Left lung (tissue), 10 donors: Measurements from ENCODE around the gene DCBLD1. TPM values are rescaled to one million over a fixed set of nuclear protein-coding genes. Genes with fewer than 3 reads are reported as not detected.
A peak's percentile ranks its signal among the peaks of the same experiment; 100 is the strongest.

ENCODE experiments used
- ATAC-seq: fragments of 200-7000 bp; cut with Tn5 transposase; one replicate; pipeline ENCODE4 v1.9.1; 2020; ENCODE audit warnings: moderate library complexity
- DNase-seq, 4 donors: peaks; one replicate each; pipeline ENCODE4 v3.0.0-alpha.2; 2013 to 2020
- H3K27ac ChIP-seq, 2 donors: fragments of 200-600 bp; sonication (generic) in 1 of 2; one replicate each; pipeline versions ENCODE4 v1.5.0 to v1.8.0; 2020 to 2021
- H3K27me3 ChIP-seq, 2 donors: fragments of 200-600 bp; sonication (generic) in 1 of 2; one replicate each; pipeline versions ENCODE4 v1.5.0 to v1.8.0; 2020 to 2021
- H3K36me3 ChIP-seq, 2 donors: fragments of 200-600 bp; sonication (generic) in 1 of 2; one replicate each; pipeline versions ENCODE4 v1.5.0 to v1.8.0; 2020 to 2021
- H3K4me1 ChIP-seq, 2 donors: fragments of 200-600 bp; one replicate each; pipeline ENCODE4 v1.8.0; 2021
- H3K4me3 ChIP-seq, 2 donors: fragments of 200-600 bp; sonication (generic) in 1 of 2; one replicate each; pipeline versions ENCODE4 v1.5.0 to v1.8.0; 2020 to 2021; ENCODE audit warnings: mild to moderate bottlenecking in 1 of 2
- H3K9me3 ChIP-seq, 2 donors: fragments of 200-600 bp; sonication (generic) in 1 of 2; one replicate each; pipeline versions ENCODE4 v1.5.0 to v1.8.0; 2020 to 2021
- CTCF ChIP-seq, 2 donors: fragments of 200-600 bp; sonication (generic) in 1 of 2; IDR thresholded peaks; one replicate each; pipeline versions ENCODE4 v1.5.0 to v1.8.0; 2021; ENCODE audit warnings: antibody characterized with exemption in 2 of 2
- intact Hi-C, 2 donors: fragments of 100-400 bp; cut with DNase I; formaldehyde crosslinking; loops; one replicate each; pipeline versions ENCODE4 v1.11.2 to v1.14.2; 2022
- polyA plus RNA-seq, 6 donors: library from polyadenylated mRNA; unstranded; fragments of 120-200 nt; gene quantifications; one replicate each; pipeline ENCODE4 v1.2.1, GENCODE V29; 2013; ENCODE audit not compliant: insufficient read length in 6 of 6
- total RNA-seq, 2 donors: library from RNA; stranded (reverse); fragmentation: NEBNext Ultra II Directional; extraction: Animal tissue kit (Norgen Biotek cat#: 25700); gene quantifications; one replicate each; pipeline ENCODE4 v1.2.1, GENCODE V29; 2021
- donor health status: DM: no; HTN: yes; CAD: no.
- donor health status: DM: no; HTN: no; CAD: no.

Gene DCBLD1
- total and polyA plus RNA-seq, 8 donors: 20.8 to 55.8 (median 35.8) TPM

- ATAC-seq: no peak
- Histone ChIP-seq H3K27me3 (no peaks in the 10 kb centered on the region), H3K4me3 (no peak overlapping the region), H3K36me3 (peaks cover 0 to 7% of the 10 kb centered on the region in 2 donors), H3K9me3 (no peaks in the 10 kb centered on the region), H3K4me1 (peaks cover 0 to 20% of the 10 kb centered on the region in 2 donors), H3K27ac (no peak overlapping the region)
- intact Hi-C loops: no loop called here
- no peak for TF ChIP-seq CTCF (IDR thresholded peaks at IDR 0.05)
- DNase-seq: peak in 2 of 4 donors; percentile 60
These were observed 24.4 kb downstream of the DCBLD1 start for GRCh38 chr6:117506907-117507306.

- H3K4me1 ChIP-seq: peaks cover 0 to 20% of the 10 kb centered on the region in 2 donors
- H3K27me3 ChIP-seq: no peaks in the 10 kb centered on the region
- H3K36me3 ChIP-seq: peaks cover 0 to 7% of the 10 kb centered on the region in 2 donors
- no peaks in the 10 kb centered on the region for H3K9me3 ChIP-seq
- no peak overlapping the region for H3K4me3 ChIP-seq
- H3K27ac ChIP-seq: no peak overlapping the region
- intact Hi-C loops: no loop called here
- no peak for DNase-seq
- TF ChIP-seq CTCF (IDR thresholded peaks at IDR 0.05): no peak
- ATAC-seq: no peak
These were observed 26.0 kb downstream of the DCBLD1 start for GRCh38 chr6:117508450-117508971.

- intact Hi-C loops: no loop called here
- TF ChIP-seq CTCF (IDR thresholded peaks at IDR 0.05): no peak
- H3K4me1 ChIP-seq: peaks cover 0 to 17% of the 10 kb centered on the region in 2 donors
- ATAC-seq (no peak), DNase-seq (no peak)
- no peaks in the 10 kb centered on the region for H3K27me3 ChIP-seq
- H3K4me3 ChIP-seq: no peak overlapping the region
- H3K9me3 ChIP-seq: no peaks in the 10 kb centered on the region
- peaks cover 0 to 5% of the 10 kb centered on the region in 2 donors for H3K36me3 ChIP-seq
- H3K27ac ChIP-seq: no peak overlapping the region
These were observed 26.5 kb downstream of the DCBLD1 start for GRCh38 chr6:117509021-117509420.

- peaks cover 0 to 12% of the 10 kb centered on the region in 2 donors for H3K4me1 ChIP-seq
- no peak overlapping the region for H3K27ac ChIP-seq
These were observed 29.8 kb downstream of the DCBLD1 start for GRCh38 chr6:117512056-117512828.

More at GRCh38 chr6:117512056-117512828, 29.8 kb downstream of the DCBLD1 start:
- Histone ChIP-seq H3K4me3 (no peak overlapping the region), H3K36me3 (peaks cover 0 to 2% of the 10 kb centered on the region in 2 donors), H3K9me3 (no peaks in the 10 kb centered on the region), H3K27me3 (no peaks in the 10 kb centered on the region)
- ATAC-seq (peak; percentile 23), DNase-seq (no peak)
- no peak for TF ChIP-seq CTCF (IDR thresholded peaks at IDR 0.05)
- intact Hi-C loops: no loop called here
